GM18868 (cell line): Measurements from ENCODE around the gene MALRD1.
"Not testable (repeated sequence)": the region's sequence is repeated elsewhere in the genome, so short reads cannot be mapped to it uniquely, and the experiment has no call there.

Experiments used
- ATAC-seq: cut with Tn5 transposase; IDR thresholded peaks from one replicate; pipeline ENCODE4 v1.9.1; 2021; ENCODE audit warnings: mild to moderate bottlenecking, moderate library complexity; ENCODE audit not compliant: unreplicated experiment

Gene MALRD1

DNA sequence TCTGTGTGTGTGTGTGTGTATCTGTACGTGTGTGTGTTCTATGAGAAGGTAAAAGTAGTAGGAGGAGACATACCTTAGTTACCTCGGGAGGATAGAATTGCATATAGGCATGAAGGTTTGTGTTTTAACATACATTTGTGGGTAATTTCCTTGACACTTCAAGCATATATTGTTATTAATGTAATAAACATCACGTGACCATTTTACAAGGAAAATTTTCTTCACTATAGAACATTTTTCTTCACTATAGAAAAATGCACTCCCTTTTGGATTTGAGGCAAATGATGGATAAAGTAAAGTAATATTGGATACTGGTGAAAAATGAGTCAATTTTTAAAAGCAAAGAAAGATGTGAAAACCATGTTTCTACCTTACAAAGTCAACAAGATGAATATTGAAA is 640.6 kb downstream of the MALRD1 start:
- ATAC-seq, result no peak

DNA sequence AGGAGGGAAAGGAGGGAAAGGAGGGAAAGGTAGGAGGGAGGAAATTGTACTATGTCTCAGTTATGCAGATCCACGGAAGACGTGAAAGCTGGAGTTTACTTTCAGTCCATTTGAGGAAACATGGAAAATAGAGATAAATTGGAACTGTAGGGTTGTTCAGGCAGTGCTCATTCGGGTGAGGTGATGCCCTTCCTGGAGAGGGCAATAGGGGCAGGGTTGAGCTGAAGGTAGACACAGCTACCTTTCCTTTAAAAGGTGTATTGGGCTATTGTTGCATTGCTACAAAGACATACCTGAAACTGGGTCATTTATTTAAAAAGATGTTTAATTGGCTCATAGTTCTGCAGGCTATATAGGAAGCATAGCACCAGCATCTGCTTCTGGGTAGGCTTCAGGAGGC is 650.7 kb downstream of the MALRD1 start:
- no peak for ATAC-seq

DNA sequence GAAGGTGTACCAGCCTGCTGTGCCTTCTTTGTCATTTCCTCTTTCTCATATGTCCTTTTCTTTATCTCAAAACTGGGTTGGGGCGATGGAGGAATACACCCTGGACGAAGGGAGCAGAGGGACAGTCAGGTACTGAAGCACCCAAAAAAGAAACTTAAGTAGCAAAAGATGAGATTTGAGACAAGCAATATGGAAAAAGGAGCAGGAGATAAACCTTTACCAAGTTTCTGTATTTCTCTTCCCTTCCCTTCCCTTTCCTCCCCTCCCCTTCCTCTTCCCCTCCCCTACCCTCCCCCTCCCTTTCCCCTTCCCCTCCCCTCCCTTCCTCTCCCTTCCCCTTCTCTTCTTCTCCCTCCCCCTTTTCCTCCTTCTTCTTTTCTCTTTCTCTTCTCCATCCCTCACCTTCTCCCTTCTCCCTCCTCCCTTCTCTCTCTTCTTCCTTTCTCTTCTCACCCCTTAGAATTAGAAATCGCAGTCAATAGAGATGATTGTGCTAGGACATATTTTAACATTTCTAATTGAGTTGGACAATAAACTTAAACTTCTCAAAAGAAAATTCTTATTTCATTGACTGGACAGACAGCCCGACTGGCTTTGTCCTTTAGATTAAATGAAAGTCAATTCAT is 652.9 kb downstream of the MALRD1 start:
- no peak for ATAC-seq

DNA sequence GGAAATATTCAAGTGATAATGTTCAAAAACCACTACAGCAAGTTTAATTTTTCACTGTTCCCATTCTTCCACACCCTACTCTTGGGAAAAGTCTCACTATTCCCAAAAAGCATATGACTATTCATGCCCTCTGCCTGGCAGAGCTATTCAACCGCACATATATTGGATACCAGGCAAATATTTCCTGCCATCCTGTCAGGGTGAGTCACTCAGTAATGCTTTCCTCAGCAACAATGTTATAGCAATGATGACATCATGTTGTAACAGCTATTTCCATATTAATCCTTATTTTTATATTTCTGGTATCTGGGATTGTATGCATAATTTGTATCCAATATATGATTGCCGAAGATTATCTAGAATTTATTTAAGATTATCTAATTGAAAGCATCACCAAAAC is 653.6 kb downstream of the MALRD1 start:
- no peak for ATAC-seq

DNA sequence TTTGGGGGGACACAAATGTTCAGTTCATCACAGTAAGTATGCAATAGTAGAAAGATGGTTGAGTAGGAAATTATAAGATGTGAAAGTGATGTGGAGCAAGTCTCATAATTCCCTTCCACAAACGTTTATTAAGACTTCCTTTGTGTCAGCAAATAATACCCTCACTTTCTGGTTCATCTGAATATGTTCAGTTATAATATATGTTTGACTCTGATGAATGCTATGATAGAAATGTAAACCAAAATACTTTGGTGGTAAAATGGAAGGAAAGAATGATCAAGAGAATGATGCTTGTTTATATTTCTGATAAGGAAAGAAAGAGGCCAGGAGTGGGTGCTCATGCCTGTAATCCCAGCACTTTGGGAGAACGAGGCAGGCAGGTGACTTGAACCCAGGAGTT is 655.9 kb downstream of the MALRD1 start:
- ATAC-seq, result no peak

DNA sequence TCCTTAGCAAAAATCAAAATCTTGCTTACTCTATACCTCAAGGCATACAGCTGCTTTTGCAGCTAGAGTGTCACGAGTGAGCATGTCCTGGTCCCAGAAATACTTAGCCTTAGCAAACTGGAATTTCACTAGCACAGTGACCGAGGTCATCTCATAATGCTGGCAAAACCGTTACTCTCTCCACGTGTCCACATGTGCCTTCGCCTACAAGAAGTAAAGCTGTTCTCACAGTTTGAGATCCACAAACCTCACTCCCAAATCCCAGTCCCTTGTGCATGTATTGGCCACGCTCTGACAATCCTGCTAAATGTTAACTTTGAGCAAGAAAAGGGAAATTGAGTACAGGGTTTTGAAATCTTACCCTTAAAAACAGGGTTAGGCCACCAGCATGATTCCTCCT is 656.6 kb downstream of the MALRD1 start:
- no peak for ATAC-seq

DNA sequence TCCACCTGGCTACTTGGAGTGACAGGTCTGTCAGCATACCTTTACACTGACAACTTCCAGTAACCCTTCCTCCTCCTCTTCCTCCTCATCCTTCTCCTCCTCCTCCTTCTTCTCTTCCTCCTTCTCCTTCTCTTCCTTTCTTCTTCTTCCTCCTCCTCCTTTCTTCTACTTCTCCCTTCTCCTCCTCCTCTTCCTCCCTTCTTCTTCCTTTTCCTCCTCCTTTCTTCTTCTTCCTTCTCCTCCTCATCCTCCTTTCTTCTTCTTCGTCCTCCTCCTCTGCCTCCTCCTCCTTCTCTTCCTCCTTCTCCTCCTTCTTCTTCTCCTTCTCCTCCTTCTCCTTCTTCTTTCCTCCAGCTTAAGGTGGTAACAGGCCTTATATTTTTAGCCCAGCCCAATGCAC is 658.3 kb downstream of the MALRD1 start:
- no peak for ATAC-seq

DNA sequence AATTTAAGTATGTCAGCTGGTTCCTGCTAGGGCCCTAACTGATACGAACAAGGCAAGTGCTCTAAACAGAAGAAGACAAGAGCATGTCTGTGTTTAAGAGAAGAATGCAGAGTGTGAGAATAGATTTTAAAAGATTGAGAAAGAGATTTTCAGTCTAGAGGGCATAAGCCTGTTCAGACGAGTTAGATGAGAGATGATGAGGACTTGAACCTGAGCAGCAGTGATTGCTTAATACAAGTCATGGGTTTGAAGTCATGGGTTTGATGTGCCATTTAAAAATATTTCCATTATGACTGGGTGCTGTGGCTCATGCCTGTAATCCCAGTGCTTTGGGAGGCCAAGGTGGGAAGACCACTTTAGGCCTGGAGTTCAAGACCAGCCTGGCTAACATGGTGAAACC is 658.8 kb downstream of the MALRD1 start:
- ATAC-seq, result no peak

DNA sequence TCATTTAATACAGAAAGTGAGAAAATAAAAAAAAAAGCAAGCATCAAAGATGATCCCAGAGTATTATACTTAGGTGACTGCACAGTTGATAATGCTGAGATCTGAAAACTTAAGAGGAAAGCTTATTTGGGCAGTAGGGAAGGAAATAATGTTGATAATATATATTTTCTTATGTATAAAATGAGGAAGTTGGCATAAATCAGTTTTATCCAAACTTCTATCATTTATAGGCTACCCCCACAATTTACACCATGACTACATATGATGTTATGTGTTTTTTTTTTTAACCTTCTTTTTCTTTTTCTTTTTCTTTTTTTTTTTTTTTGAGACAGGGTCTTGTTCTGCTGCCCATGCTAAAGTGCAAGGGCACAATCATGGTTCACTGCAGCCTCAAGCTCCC is 659.4 kb downstream of the MALRD1 start:
- no peak for ATAC-seq

DNA sequence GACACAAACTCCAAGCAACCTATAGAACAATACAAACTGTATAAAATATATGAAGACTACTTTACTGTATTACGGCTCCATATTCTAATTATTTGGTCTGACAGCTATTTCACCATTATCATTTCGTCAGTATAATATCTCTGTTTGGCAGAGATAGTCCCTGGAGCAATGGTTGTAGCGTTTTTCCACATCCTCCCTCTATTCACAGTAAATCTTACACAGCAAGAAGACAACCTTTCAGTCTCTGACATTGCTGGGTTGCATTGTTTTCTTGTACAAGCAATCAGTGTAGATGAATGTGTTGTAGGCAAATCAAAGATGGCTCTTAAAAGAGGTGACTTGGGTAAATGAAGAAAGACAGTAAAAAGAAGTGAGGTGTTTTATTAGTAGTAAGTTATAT is 662.0 kb downstream of the MALRD1 start:
- no peak for ATAC-seq

DNA sequence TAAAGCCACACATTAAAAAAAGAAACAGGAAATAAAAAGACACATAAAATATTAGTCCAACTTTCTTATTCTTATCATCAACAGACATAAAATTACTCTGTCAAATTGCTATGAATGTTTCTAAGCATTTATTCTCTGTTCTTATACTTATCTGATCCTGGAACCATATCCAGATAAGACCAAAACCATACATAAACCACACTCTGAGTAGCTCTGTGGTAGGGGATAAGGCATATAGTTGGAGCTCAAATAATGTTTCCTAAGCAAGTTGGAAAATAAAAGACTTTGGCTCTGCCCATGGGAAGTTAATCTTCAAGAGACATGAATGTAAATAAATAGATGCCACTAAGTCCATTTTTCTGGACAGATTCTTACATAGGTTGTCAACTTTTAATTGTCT is 664.6 kb downstream of the MALRD1 start:
- ATAC-seq, result no peak

DNA sequence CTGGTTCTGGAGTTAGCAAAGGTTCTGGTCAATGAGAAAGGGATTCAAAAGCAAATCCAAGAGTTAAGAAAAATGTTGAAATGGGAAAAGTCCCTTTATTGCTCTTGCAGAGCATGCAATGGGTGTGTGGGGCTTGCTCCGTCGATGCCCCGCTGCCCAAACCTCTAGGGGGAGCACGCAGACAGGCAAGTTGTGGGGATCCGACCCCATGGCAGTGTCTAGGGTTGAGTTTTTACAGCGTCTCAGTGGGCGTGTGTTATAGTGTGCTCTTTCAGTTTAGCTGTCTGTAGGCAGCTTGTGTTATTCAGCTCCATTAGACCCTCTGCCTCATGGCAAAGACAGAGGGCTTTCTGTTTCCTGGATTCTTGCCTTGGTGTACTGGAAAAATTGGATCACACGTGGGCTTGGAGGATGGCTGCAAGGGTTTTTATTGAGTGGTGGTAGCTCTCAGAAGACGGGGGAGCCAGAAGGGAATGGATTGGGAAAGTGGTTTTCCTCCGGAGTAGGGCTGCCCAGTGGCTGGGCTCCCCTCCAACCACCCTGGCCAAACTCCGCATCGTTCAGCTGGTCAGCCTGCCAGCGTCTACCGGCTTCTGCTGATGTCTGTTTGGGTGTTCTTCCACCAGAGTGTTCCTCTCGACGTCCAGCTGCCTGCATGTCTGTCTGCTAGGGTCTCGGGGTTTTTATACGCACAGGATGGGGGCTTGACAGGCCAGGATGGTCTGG is 665.4 kb downstream of the MALRD1 start:
- no peak for ATAC-seq

DNA sequence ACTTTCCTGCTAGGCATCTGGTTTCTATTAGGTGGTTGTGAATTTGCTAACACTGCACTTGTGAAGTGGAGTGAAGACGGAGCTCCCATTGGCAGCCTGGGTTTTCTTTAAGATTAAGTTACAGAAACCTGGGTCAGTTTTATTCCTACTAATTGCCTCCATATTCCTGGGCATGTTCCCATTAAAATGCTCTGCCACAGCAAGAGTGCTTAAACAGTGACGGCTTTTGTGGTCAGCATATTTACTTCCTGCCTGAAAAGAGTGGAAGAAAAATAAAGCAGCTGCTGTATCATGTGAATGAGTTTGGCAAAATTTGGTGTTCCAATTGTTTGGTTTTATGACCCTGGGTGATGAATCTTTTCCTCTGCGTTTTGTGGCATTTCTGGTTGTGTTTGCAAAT is 670.7 kb downstream of the MALRD1 start:
- ATAC-seq, result no peak

DNA sequence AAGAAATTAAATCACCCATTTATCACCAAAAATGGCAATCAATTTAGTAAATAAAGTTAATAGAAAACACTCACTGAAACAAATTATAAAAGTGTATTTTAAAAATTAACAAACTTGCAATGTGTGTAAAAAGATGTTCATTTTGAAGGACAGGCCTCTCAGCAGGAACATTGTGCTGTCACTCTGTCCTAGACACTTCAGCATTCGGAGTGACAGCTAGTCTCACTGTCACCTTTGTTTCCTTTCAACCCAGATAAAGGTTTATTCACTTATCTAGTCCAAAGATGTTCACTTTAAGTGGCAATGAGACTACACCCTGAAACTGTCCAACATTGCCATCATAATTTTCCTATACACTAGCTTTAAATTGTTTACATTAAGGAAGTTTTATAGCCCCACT is 675.7 kb downstream of the MALRD1 start:
- ATAC-seq, result no peak

DNA sequence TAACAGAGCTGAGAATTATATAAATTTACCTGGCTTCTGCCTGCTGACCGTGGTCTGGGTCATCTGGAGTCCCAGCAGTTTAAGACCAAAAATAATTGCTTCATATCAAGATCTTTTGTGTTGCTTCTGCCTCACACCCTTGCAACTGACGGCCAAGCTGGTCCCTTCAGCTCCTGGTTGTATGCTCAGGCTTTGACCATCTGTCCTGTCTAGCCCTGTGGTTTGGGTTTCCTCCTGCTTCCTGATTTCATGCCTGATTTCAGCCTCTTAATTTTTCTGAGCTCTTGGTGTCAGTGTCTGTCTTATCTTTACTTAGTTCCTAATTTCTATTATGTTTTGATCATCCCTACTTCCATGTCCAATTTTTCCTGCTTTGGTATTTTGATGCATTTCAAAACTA is 679.8 kb downstream of the MALRD1 start:
- ATAC-seq, result no peak

DNA sequence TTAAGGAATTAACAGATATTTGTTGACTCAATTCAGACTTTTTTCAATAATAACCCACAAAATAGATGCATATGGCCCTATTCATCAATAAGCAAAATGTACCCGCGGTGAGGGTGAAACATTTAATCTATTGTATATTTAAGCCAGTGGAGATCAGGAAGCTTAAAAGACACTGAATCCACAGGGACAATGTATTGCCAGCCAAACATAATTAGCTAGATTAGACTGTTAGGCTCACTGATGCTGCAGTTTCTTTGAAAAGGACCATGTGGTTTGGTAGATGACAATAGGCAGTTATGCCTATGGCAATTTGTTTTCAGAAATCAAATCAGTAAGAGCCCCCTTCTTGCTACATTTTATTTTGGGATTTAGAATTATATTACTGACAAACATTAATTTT is 680.4 kb downstream of the MALRD1 start:
- no peak for ATAC-seq

DNA sequence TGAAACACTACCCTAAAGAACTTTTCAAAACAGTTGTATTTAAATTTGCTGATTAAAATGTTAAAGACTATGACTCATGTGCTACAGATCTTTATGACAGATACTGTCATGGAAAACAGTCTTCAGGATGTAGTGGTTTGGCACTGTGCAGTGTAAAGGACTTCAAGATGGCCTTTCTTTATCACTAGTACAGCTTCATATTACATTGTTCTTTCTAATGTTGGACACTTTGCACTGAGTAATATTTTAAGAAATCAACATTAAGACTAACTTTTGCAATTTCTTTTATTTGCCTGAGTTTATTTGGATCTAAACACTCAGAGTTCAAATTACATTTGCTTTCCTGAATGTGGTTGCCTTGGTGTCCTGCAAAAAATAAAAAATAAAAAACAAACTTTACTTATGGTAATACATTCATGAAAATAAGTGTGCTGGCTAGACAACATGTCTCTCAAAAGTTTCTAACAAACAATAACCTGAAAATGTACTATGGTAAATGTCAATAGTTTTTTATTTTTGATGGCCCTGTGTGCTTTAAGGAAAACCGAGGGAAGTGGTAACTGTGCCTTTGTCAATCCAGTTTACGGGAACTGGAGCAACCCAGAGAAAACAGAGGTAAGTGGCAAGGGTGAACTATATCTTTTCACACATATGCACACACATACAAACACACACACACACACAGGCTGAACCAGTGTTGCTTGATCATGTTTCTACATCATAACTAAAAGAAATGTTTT is 681.7 kb downstream of the MALRD1 start:
- no peak for ATAC-seq

DNA sequence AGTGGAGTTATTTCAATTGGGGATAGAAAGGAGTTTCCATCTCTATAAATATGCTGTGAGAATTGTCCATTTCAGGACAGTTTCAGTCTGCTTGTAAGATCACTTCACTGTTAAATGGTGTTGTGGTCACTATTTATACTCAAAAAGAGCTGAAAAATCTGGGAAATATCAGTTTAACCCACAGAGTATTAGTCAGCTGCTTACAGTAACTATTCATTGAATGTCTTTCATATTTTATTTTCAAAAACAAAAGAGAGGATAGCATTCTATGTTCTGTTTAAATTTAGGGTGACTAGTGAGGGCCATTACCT is 682.3 kb downstream of the MALRD1 start:
- no peak for ATAC-seq

DNA sequence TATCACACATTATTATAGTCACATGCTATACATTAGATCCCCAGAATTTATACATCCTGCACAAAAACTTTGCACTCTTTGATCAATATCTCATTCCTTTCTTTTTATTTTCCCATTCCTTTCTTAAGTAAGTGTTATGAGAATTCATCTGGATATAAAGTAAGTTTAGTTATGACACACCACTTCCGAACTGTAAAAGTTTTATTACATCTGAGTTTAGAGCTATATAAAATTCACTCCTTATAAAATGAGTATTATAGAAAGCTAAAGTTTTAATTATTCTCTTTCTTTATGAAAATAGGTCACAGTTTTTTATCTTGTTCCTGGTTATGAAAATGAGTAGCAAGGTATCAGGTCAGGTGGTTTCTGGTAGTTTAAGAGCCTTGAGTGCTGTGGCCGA is 683.0 kb downstream of the MALRD1 start:
- no peak for ATAC-seq

DNA sequence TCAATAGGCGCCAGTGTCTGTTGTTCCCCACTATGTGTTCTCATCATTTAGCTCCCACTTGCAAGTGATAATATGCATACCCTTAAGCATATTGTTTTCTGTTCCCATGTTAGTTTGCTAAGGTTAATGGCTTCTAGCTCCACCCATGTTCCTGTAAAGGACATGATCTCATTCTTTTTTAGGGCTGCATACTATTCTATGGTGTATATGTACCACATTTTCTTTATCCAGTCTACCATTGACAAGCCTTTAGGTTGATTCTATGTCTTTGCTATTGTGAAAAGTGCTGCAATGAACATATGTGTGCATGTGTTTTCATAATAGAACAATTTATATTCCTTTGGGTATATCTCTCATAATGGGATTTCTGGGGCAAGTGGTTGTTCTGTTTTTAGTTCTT is 689.8 kb downstream of the MALRD1 start:
- ATAC-seq, result no peak

DNA sequence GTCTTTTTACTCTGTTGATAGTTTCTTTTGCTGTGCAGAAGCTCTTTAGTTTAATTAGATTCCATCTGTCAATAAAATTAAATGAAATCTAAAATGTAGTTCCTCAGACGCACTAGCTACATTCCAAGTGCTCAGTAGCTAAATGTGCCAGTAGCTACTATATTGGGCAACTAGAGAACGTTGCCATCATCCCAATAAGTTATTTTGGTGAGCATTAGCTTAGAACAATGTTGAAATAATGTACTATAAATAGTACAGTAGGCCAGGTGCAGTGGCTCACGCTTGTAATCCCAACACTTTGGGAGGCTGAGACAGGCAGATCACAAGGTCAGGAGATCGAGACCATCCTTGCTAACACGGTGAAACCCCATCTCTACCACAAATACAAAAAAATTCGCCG is 690.6 kb downstream of the MALRD1 start:
- not testable (repeated sequence) for ATAC-seq

DNA sequence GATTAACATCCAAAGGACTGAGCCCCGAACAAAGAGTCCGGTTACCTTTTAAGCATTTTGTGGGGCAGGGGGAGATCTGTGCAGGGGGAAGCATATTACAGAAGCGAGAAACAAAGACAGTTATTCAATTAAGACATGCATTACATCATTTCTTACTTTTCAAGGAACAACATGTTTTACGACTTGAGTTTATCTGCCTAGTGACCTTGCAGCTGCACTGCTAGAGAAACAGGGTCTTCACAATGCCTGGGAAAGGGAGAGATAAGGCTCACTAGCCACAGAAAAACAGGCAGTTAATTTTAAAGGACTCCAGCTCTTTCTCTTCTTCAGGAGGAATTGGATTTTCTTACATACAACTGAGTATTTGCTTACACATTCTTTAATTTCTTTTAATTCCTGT is 693.5 kb downstream of the MALRD1 start:
- not testable (repeated sequence) for ATAC-seq
